HepG2 (cell line): ENCODE data around the gene MRPL20. TPM values are rescaled to one million over a fixed set of nuclear protein-coding genes. Genes with fewer than 3 reads are reported as not detected.

Experiments used
- ATF7-NPFF ChIP-seq: sonication (generic); formaldehyde crosslinking; IDR thresholded peaks from 2 replicates; pipeline ENCODE4 v1.8.1; 2023; ENCODE audit warnings: mild to moderate bottlenecking, low read depth, missing genetic modification reagents, moderate library complexity
- ESRRA ChIP-seq: sonication (generic); formaldehyde crosslinking; IDR thresholded peaks from 2 replicates; pipeline ENCODE4 v1.5.1; 2020; ENCODE audit warnings: mild to moderate bottlenecking, low read depth, missing genetic modification reagents
- GABPB1 ChIP-seq: IDR thresholded peaks from 2 replicates; pipeline ENCODE4 v1.6.1; 2016; ENCODE audit warnings: mild to moderate bottlenecking, missing genetic modification reagents, moderate library complexity, missing compliant biosample characterization
- GLI4 ChIP-seq: sonication (generic); formaldehyde crosslinking; IDR thresholded peaks from 2 replicates; pipeline ENCODE4 v1.5.1; 2020; ENCODE audit warnings: missing genetic modification reagents, mild to moderate bottlenecking, moderate library complexity, borderline replicate concordance
- HDAC1 ChIP-seq: sonication (generic); formaldehyde crosslinking; IDR thresholded peaks from 2 replicates; pipeline ENCODE4 v1.5.1; 2020; ENCODE audit warnings: mild to moderate bottlenecking, missing genetic modification reagents
- HIC2 ChIP-seq: sonication (generic); formaldehyde crosslinking; IDR thresholded peaks from 2 replicates; pipeline ENCODE4 v1.9.0; 2022; ENCODE audit warnings: low read depth, missing genetic modification reagents
- IRF9 ChIP-seq: sonication (generic); formaldehyde crosslinking; IDR thresholded peaks from 2 replicates; pipeline ENCODE4 v1.8.0; 2022; ENCODE audit warnings: missing genetic modification reagents, mild to moderate bottlenecking, borderline replicate concordance
- MLX ChIP-seq: IDR thresholded peaks from 2 replicates; pipeline ENCODE4 v1.6.1; 2016
- NCOA1 ChIP-seq: sonication (generic); formaldehyde crosslinking; IDR thresholded peaks from 2 replicates; pipeline ENCODE4 v1.9.0; 2021; ENCODE audit warnings: missing genetic modification reagents
- NFE2 ChIP-seq: sonication (generic); formaldehyde crosslinking; IDR thresholded peaks from 2 replicates; pipeline ENCODE4 v1.4.0; 2020; ENCODE audit warnings: missing genetic modification reagents
- POGZ ChIP-seq: sonication (generic); formaldehyde crosslinking; IDR thresholded peaks from 2 replicates; pipeline ENCODE4 v1.4.0; 2020; ENCODE audit warnings: mild to moderate bottlenecking, missing genetic modification reagents
- RBM22 ChIP-seq: fragments of 200-400 bp; formaldehyde crosslinking; optimal IDR thresholded peaks from 2 replicates; pipeline ENCODE3; 2017; ENCODE audit warnings: mild to moderate bottlenecking, low read length, moderate library complexity
- ZHX2 ChIP-seq, 2 experiments: sonication (generic) in 1 of 2; formaldehyde crosslinking in 1 of 2; IDR thresholded peaks; 2 replicates each; pipeline versions ENCODE4 v1.6.1 to v1.9.0; 2014 to 2022; ENCODE audit warnings: antibody characterized with exemption in 1 of 2, borderline replicate concordance in 1 of 2, inconsistent platforms in 1 of 2, low read depth in 1 of 2, missing genetic modification reagents in 1 of 2
- ZNF143 ChIP-seq: sonication (generic); formaldehyde crosslinking; IDR thresholded peaks from 2 replicates; pipeline ENCODE4 v1.4.0; 2020; ENCODE audit warnings: missing genetic modification reagents
- ZNF556 ChIP-seq: sonication (generic); formaldehyde crosslinking; IDR thresholded peaks from 2 replicates; pipeline ENCODE4 v1.4.0; 2020; ENCODE audit warnings: mild to moderate bottlenecking, missing genetic modification reagents, borderline replicate concordance
- ZNF761 ChIP-seq: sonication (generic); formaldehyde crosslinking; conservative IDR thresholded peaks from 2 replicates; pipeline ENCODE4 v1.4.0; 2020; ENCODE audit warnings: mild to moderate bottlenecking, missing genetic modification reagents
- ZSCAN21 ChIP-seq: sonication (generic); formaldehyde crosslinking; IDR thresholded peaks from 2 replicates; pipeline ENCODE4 v1.8.0; 2022; ENCODE audit warnings: mild to moderate bottlenecking, missing genetic modification reagents, moderate library complexity, borderline replicate concordance
- ZSCAN25 ChIP-seq: sonication (generic); formaldehyde crosslinking; IDR thresholded peaks from 2 replicates; pipeline ENCODE4 v1.8.0; 2022; ENCODE audit warnings: mild to moderate bottlenecking, missing genetic modification reagents
- ZSCAN31 ChIP-seq: sonication (generic); formaldehyde crosslinking; IDR thresholded peaks from 2 replicates; pipeline ENCODE4 v1.5.0; 2020; ENCODE audit warnings: low read depth, mild to moderate bottlenecking, missing genetic modification reagents
- polyA plus RNA-seq, 8 experiments: library from polyadenylated mRNA; depleted of rRNA in 3 of 8; stranded (reverse) in 7 of 8; unstranded in 1 of 8; fragments of >200 nt; fragmentation: Illumina TruSeq in 4 of 8; extraction: Trizol in 4 of 8; gene quantifications; 2 replicates each; pipeline versions ENCODE4 v1.2.1 to v1.2.3, GENCODE V29; 2011 to 2016; ENCODE audit warnings: low read depth in 4 of 8, missing spikeins in 1 of 8, mixed read lengths in 1 of 8; ENCODE audit not compliant: insufficient read depth in 1 of 8
- total RNA-seq, 5 experiments: library from RNA; depleted of rRNA; stranded (reverse); fragments of >200 nt; fragmentation: Illumina TruSeq; extraction: Trizol; gene quantifications; 2 replicates each; pipeline ENCODE4 v1.2.3, GENCODE V29; 2016; ENCODE audit warnings: low read depth in 1 of 5

The MRPL20 gene
- total and polyA plus RNA-seq, 2 of the 13 experiments (the other 11 are each of a cell fraction or from before 2014, with no cell fraction given), result 59.2 to 127 TPM

- peak; percentile 82 for TF ChIP-seq HDAC1 (CRISPR knock-in tag)
- no peak for TF ChIP-seq ZHX2 (IDR thresholded peaks at IDR 0.05; ENCODE audit: low read depth)
- TF ChIP-seq ZHX2 (CRISPR knock-in tag; IDR thresholded peaks at IDR 0.05; ENCODE audit: borderline replicate concordance), result no peak
- peak; percentile 18; the same call in 1 of the 2 replicates for TF ChIP-seq ZNF143
- TF ChIP-seq ESRRA (CRISPR knock-in tag), result no peak
- no peak for TF ChIP-seq GLI4
- TF ChIP-seq GABPB1 (CRISPR knock-in tag), result peak; percentile 78
- TF ChIP-seq ZSCAN31 (CRISPR knock-in tag), result peak; percentile 28; the same call in 1 of the 2 replicates
- peak; percentile 42; the same call in 1 of the 2 replicates for TF ChIP-seq NCOA1 (CRISPR knock-in tag)
- TF ChIP-seq MLX, result peak; percentile 97
- TF ChIP-seq NFE2 (CRISPR knock-in tag), result no peak
- TF ChIP-seq ZNF556, result peak; percentile 46; the same call in 1 of the 2 replicates
- TF ChIP-seq IRF9 (CRISPR knock-in tag), result peak; percentile 58; the same call in 1 of the 2 replicates
- TF ChIP-seq POGZ, result no peak; the same call in 1 of the 2 replicates
- 0 out of 2 replicates have a peak, but pooled peaks have one; percentile 30 for TF ChIP-seq ATF7-NPFF (CRISPR knock-in tag)
- peak; percentile 63; the same call in 1 of the 2 replicates for TF ChIP-seq ZSCAN21
- TF ChIP-seq ZSCAN25 (CRISPR knock-in tag), result peak; percentile 82
- TF ChIP-seq ZNF761 (CRISPR knock-in tag), result peak; percentile 53; the same call in 1 of the 2 replicates
- TF ChIP-seq RBM22, result peak; percentile 69
- TF ChIP-seq HIC2 (CRISPR knock-in tag), result peak; percentile 66
Measured at GRCh38 chr1:1441002-1441888, 34.2 kb upstream of the MRPL20 start (continued).
